Superior temporal gyrus (tissue), 1 donor: ENCODE measurements around the gene PMPCB.
A peak's percentile ranks its signal among the peaks of the same experiment; 100 is the strongest.
"Not testable (repeated sequence)": the region's sequence is repeated elsewhere in the genome, so short reads cannot be mapped to it uniquely, and the experiment has no call there.

ENCODE experiments used
- DNase-seq: peaks from one replicate; pipeline ENCODE4 v3.0.0-alpha.2; 2016; ENCODE audit errors: extremely low spot score

Gene PMPCB

GRCh38 chr7:103296901-103297836 lies at the start of gene PMPCB:
PMPCB (plus strand) TSS chr7:103297435; CDS start chr7:103297460, 25 bp downstream.
- DNase-seq, result peak; percentile 99

DNA sequence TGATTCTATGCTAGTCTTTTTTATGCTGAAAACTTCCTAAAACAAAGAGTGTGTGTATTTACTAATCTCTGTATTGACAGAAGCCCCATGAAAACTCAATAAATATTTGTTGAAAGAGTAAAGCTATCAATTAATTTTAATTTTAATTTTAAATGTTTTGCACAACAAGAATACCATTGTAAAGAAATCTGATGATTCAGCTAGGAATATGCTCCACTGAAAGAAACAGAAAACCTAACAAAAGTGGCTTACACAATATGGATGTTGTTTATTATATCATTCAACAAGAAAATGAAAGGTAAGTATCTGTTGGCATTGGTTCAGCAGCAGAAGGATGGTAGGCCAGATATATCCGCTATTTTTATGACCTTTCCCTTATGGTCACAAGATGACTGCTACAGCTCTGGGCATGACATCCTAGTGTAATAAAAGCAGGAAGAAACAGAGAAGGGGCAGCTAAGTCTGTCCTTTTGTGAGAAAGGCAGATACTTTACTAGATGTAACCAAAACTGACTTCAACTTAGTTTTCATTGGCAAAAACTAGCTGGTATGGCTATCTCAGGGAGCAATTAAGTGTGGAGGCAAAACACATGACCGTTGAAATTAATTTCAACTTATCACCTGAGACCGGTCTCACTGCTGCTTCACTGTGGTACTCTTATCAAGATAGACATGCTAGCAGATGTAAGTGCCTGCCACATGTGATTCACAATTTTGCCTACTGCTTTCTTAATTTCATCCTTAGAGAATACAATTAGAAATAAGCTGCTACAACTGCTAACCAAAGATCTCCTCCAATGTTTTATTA lies 43.3 kb upstream of the PMPCB start:
- not testable (repeated sequence) for DNase-seq

DNA sequence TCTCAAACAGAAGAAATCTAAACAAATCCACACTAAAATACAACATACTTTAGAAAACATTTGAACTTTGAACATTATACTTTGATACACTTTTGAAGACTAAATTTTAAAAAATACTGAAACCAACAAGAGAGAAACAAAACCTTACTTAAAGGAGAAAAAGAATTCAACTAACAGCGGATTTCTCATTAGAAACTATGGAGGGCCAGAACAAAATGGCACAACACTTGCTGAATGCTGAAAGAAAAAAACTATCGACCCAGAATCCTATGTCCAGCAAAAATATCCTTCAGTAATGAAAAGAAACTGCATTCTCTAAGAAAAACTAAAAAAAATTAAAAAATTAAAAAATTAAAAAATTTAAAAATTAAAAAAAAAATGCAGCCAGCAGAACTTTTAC lies 33.2 kb upstream of the PMPCB start:
- DNase-seq, result not testable (repeated sequence)

DNA sequence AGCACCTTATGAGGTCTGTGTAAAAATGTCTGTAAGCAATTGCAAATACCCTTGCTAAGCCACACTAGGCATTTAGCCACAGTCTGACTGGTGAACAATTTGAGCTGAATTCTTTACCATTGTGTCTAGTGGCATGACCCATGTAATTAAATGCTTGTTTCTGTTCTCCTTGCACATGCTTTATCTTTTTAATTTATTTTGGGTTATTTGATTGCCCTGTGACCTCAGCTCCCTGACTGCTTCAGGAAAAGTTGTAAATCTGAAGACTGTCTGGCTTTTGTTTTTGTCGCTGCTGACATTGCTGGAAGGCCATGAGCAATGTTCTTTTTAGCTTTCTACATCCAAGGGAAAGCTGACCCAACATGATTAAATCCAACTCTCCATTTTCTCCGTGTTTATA lies 31.0 kb upstream of the PMPCB start:
- not testable (repeated sequence) for DNase-seq

DNA sequence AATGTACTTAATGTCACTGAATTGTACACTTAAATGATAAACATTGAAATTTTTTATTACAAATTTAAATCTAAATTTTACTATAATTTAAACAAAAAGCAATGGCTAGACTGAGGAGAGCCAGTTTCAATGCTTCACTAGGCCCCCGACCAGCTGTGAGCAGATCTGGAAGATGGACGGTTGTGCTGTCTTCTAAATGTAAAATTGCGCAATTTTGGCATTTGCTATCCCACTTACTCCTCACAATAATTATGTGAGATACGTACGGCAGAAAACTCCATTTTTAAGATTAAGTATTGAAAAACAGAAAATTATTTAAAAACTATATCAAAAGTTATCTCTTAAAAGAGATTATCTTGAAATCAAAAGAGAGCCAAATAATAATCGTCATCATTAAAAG lies 23.9 kb upstream of the PMPCB start:
- not testable (repeated sequence) for DNase-seq

DNA sequence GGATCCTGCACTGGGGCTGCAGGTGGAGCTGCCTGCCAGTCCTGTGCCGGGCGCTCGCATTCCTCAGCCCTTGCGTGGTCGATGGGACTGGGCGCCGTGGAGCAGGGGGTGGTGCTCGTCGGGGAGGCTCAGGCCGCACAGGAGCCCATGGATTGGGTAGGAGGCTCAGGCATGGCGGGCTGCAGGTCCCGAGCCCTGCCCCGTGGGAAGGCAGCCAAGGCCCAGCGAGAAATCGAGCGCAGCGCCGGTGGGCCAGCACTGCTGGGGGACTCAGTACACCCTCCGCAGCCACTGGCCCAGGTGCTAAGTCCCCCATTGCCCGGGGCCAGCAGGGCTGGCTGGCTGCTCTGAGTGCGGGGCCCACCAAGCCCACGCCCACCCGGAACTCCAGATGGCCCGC lies 22.4 kb upstream of the PMPCB start:
- DNase-seq, result not testable (repeated sequence)

- peak; percentile 15 for DNase-seq
These were observed 19.0 kb upstream of the PMPCB start for GRCh38 chr7:103278195-103278594.

- DNase-seq, result peak; percentile 27
These were observed 17.6 kb upstream of the PMPCB start for GRCh38 chr7:103279636-103279962.

DNA sequence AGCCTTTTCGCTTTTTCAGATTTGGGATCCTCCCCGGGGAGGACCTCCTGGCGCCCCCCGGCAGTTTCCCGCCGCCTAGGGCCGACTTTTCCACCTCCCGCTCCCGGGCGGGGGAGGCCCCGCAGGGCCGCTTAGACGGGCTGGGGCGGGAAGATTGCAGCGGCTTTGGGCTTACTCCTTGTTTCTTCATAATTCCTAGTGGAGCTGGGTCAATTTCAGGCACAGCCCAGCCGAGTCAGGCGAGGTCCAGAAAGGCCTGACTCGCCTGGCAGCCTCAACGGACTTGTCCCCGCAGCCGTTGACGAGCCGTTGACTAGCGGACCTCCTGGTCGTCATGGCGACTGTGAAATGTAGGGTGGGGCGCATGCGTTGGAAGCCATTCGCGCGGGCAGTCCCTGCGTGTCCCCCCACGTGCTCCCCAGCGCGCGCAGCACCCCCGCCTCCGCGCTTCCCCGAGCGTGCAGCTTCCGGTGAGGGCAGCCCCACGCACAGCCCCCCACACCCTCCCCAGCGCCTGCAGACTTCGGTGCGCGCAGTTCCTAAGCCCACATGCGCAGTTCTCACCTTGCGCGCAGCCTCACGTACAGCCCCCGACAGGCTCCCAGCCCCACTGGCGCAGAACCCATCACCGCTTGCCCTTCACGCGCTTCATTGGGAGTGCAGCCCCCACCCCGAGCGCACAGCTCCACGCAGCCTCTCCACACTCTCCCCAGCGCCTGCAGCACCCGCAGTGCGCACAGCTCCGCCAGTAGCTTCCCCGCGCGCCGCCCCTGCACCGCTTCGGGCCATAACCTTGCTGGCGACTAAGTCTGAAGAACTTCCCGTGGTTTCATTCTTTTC lies 17.1 kb upstream of the PMPCB start:
- DNase-seq, result peak; percentile 68

DNA sequence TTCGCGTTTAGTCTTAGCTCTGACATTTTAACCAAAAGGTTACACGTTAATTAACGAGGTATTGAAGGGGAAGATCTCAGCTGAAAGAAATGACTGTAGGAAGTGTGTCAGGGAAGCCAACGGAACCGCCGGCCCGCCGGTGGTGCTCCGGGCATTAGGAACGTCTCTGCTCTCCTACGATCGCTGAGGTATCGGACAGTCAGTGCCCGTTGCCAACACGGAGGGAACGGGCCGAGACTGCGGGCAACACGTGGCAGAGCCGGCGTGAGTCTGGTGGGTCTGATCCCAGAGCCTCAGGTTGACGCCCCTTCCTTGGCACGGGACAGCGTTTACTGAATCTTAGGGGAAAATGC lies 16.5 kb upstream of the PMPCB start:
- not testable (repeated sequence) for DNase-seq

DNA sequence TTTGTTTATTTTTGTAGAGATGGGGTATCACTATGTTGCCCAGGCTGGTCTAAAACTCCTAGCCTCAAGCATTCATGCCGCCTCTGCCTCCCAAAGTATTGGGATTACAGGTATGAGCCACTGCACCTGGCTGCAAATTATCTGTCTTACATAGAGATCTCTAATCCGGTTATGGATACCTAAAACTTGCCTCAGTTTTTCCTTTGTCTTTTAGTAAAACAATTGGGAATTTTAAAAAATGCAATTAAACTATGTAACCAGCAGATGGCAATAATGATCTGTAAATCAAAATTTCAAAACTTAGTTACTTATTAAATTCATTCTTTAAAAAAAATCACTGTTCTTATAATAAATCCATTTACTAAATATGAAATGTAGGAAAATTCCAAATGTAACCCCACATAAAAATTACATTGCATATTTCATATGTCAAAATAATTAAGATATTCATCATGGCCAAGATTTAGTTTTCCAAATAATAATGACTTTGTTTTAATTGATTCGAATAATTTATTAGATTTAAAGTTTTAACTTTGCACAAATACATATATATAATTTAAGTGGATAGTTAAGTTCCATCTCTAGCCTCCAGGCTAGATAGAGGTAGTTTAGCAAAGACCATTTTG lies 14.3 kb upstream of the PMPCB start:
- not testable (repeated sequence) for DNase-seq

GRCh38 chr7:103292122-103292521 lies 5.1 kb upstream of the PMPCB start:
- no peak for DNase-seq

GRCh38 chr7:103293526-103293925 lies 3.7 kb upstream of the PMPCB start:
- DNase-seq, result no peak

- DNase-seq, result no peak
These were observed 573 bp downstream of the PMPCB start for GRCh38 chr7:103297837-103298179.

- DNase-seq, result no peak
These were observed 2.4 kb downstream of the PMPCB start for GRCh38 chr7:103299660-103300059.

DNA sequence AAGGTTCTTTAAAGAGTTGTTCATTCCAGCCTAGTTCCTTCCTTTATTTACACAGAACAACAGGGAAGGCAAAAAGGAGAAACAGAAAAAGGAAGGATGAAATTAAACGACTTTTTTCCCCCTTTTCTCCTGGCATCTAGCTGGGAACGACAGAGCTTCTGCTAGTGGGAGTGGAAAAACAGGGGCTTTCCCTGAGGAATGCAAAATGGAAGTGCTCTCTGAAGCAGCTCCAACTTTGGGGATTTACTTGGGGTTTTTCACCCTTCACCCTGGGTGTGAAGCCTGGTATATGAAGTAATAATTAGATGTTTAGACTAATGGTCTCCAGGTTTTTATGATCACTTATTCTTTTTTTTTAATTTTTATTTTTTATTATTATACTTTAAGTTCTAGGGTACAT lies 4.2 kb downstream of the PMPCB start:
- no peak for DNase-seq

GRCh38 chr7:103307503-103308231 lies 10.4 kb downstream of the PMPCB start:
- no peak for DNase-seq

DNA sequence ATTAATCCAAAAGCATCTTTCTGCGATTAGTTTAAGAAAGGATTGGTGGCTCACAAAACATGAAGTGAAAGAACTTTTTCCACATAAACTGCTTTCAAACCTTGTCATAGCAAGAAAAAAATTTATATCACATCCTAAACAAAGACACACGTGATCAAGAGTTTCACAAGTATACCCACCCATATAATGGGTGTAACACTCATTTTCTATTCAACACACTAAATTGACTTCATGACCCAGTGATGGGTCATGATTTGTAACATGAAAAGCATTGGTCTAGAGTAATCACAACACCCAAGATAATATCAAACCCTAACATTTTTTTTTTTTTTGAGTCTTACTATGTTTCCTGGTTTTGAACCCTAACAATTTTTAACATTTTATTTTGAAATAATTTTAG lies 17.6 kb downstream of the PMPCB start:
- DNase-seq, result no peak

DNA sequence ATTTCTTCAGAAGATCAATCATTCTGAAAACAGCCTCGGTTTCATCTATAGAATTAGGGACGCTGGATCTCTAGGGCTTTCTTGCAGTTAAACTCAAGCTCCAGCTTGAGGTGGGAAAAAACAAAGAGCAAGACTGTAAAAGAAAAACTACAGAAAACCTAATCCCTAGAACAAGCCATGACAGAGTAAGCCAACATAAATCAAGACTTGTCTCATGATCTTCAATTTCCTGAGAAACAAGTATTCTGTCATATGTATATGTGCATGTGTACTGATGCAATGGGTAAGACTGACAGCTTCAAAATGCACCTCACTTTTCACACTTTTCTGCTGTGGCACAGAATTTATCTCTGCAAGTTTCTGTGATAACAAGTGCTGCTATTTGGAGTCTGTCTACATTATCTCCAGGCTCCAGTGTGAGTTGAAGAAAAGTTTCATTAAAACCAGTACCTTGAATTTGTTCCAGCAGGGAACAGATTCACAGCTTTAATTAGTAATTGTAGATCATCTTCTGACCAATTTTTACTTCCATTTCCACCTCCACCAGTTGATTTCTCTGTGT lies 19.2 kb downstream of the PMPCB start:
- no peak for DNase-seq

GRCh38 chr7:103317009-103317408 lies 19.8 kb downstream of the PMPCB start:
- DNase-seq, result no peak

GRCh38 chr7:103325744-103326143 lies 28.5 kb downstream of the PMPCB start:
- no peak for DNase-seq
